ENCODE results near the gene NUBP1.
"Not testable (repeated sequence)": the region's sequence is repeated elsewhere in the genome, so short reads cannot be mapped to it uniquely, and the experiment has no call there.

Gene NUBP1

GRCh38 chr16:10787304-10787703 is 43.7 kb downstream of the NUBP1 start:
- Histone ChIP-seq H3K4me1 (ENCODE audit: insufficient read depth, low read length) (no peaks in the 10 kb centered on the region), H3K27ac (ENCODE audit: low read length) (no peak overlapping the region), H3K9me3 (ENCODE audit: insufficient read depth, low read length, severe bottlenecking) (no peaks in the 10 kb centered on the region), H3K9ac (ENCODE audit: low read depth, low read length) (no peak overlapping the region), H3K4me2 (ENCODE audit: insufficient read depth, low read length) (no peak overlapping the region), H3K36me3 (ENCODE audit: insufficient read depth, low read length) (no peaks in the 10 kb centered on the region), H4K20me1 (ENCODE audit: insufficient read depth, low read length) (no peaks in the 10 kb centered on the region), H2AFZ (ENCODE audit: low read depth, low read length) (no peak overlapping the region), H3K79me2 (ENCODE audit: insufficient read depth, low read length) (no peaks in the 10 kb centered on the region), H3K4me3 (ENCODE audit: low read depth in 1 of 2, low read length in 2 of 2) (no peak overlapping the region), H3K27me3 (ENCODE audit: insufficient read depth, low read length, poor library complexity) (no peaks in the 10 kb centered on the region)
- TF ChIP-seq, protein P1, sequence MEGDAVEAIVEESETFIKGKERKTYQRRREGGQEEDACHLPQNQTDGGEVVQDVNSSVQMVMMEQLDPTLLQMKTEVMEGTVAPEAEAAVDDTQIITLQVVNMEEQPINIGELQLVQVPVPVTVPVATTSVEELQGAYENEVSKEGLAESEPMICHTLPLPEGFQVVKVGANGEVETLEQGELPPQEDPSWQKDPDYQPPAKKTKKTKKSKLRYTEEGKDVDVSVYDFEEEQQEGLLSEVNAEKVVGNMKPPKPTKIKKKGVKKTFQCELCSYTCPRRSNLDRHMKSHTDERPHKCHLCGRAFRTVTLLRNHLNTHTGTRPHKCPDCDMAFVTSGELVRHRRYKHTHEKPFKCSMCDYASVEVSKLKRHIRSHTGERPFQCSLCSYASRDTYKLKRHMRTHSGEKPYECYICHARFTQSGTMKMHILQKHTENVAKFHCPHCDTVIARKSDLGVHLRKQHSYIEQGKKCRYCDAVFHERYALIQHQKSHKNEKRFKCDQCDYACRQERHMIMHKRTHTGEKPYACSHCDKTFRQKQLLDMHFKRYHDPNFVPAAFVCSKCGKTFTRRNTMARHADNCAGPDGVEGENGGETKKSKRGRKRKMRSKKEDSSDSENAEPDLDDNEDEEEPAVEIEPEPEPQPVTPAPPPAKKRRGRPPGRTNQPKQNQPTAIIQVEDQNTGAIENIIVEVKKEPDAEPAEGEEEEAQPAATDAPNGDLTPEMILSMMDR (IDR thresholded peaks at IDR 0.05; ENCODE audit: borderline replicate concordance, extremely low read depth, low read length, poor library complexity, severe bottlenecking) = no peak
- TF ChIP-seq EZH2 (IDR thresholded peaks at IDR 0.05; ENCODE audit: borderline replicate concordance, low read depth, low read length, severe bottlenecking) = no peak
- DNase-seq (no peak), ATAC-seq (ENCODE audit: insufficient read depth, low read depth) (no peak)

GRCh38 chr16:10788630-10789029 is 45.0 kb downstream of the NUBP1 start:
- H3K9ac ChIP-seq (ENCODE audit: low read depth, low read length); H3K4me2 ChIP-seq (ENCODE audit: insufficient read depth, low read length); H3K36me3 ChIP-seq (ENCODE audit: insufficient read depth, low read length); H3K4me1 ChIP-seq (ENCODE audit: insufficient read depth, low read length); H3K4me3 ChIP-seq (ENCODE audit: low read depth in 1 of 2, low read length in 2 of 2); H3K27ac ChIP-seq (ENCODE audit: low read length); DNase-seq; H3K27me3 ChIP-seq (ENCODE audit: insufficient read depth, low read length, poor library complexity); H4K20me1 ChIP-seq (ENCODE audit: insufficient read depth, low read length); H2AFZ ChIP-seq (ENCODE audit: low read depth, low read length); ATAC-seq (ENCODE audit: insufficient read depth, low read depth); H3K9me3 ChIP-seq (ENCODE audit: insufficient read depth, low read length, severe bottlenecking); H3K79me2 ChIP-seq (ENCODE audit: insufficient read depth, low read length): not testable (repeated sequence)

GRCh38 chr16:10791048-10791447 is 47.4 kb downstream of the NUBP1 start:
- Histone ChIP-seq H3K4me1 (ENCODE audit: insufficient read depth, low read length) (no peaks in the 10 kb centered on the region), H3K9ac (ENCODE audit: low read depth, low read length) (no peak overlapping the region), H4K20me1 (ENCODE audit: insufficient read depth, low read length) (no peaks in the 10 kb centered on the region), H3K36me3 (ENCODE audit: insufficient read depth, low read length) (no peaks in the 10 kb centered on the region), H3K27ac (ENCODE audit: low read length) (no peak overlapping the region), H3K4me3 (ENCODE audit: low read depth in 1 of 2, low read length in 2 of 2) (no peak overlapping the region), H3K9me3 (ENCODE audit: insufficient read depth, low read length, severe bottlenecking) (no peaks in the 10 kb centered on the region), H3K27me3 (ENCODE audit: insufficient read depth, low read length, poor library complexity) (no peaks in the 10 kb centered on the region), H2AFZ (ENCODE audit: low read depth, low read length) (no peak overlapping the region), H3K79me2 (ENCODE audit: insufficient read depth, low read length) (no peaks in the 10 kb centered on the region), H3K4me2 (ENCODE audit: insufficient read depth, low read length) (no peak overlapping the region)
- ATAC-seq (ENCODE audit: insufficient read depth, low read depth) (no peak), DNase-seq (no peak)
- TF ChIP-seq EZH2 (IDR thresholded peaks at IDR 0.05; ENCODE audit: borderline replicate concordance, low read depth, low read length, severe bottlenecking) = no peak
- TF ChIP-seq, protein P1 (IDR thresholded peaks at IDR 0.05; ENCODE audit: borderline replicate concordance, extremely low read depth, low read length, poor library complexity, severe bottlenecking) = no peak

GRCh38 chr16:10799736-10800135 is 56.1 kb downstream of the NUBP1 start:
- H3K36me3 ChIP-seq (ENCODE audit: insufficient read depth, low read length) = no peaks in the 10 kb centered on the region
- no peak for TF ChIP-seq EZH2 (IDR thresholded peaks at IDR 0.05; ENCODE audit: borderline replicate concordance, low read depth, low read length, severe bottlenecking)
- TF ChIP-seq, protein P1 (IDR thresholded peaks at IDR 0.05; ENCODE audit: borderline replicate concordance, extremely low read depth, low read length, poor library complexity, severe bottlenecking) = no peak
- H3K79me2 ChIP-seq (ENCODE audit: insufficient read depth, low read length) = no peaks in the 10 kb centered on the region
- H3K27ac ChIP-seq (ENCODE audit: low read length) = no peak overlapping the region
- H3K4me1 ChIP-seq (ENCODE audit: insufficient read depth, low read length) = no peaks in the 10 kb centered on the region
- peaks cover 9% of the 10 kb centered on the region for H3K27me3 ChIP-seq (ENCODE audit: insufficient read depth, low read length, poor library complexity)
- H4K20me1 ChIP-seq (ENCODE audit: insufficient read depth, low read length) = no peaks in the 10 kb centered on the region
- no peaks in the 10 kb centered on the region for H3K9me3 ChIP-seq (ENCODE audit: insufficient read depth, low read length, severe bottlenecking)
- H2AFZ ChIP-seq (ENCODE audit: low read depth, low read length) = no peak overlapping the region
- no peak overlapping the region for H3K4me3 ChIP-seq (ENCODE audit: low read depth in 1 of 2, low read length in 2 of 2)
- H3K9ac ChIP-seq (ENCODE audit: low read depth, low read length) = no peak overlapping the region
- ATAC-seq (ENCODE audit: insufficient read depth, low read depth) = no peak
- no peak overlapping the region for H3K4me2 ChIP-seq (ENCODE audit: insufficient read depth, low read length)
- no peak for DNase-seq

Measured in DND-41 (cell line).